SK-N-MC (cell line): ENCODE measurements around the gene REC114.
"Not testable (repeated sequence)": the region's sequence is repeated elsewhere in the genome, so short reads cannot be mapped to it uniquely, and the experiment has no call there.

Source experiments
- DNase-seq: peaks from one replicate; pipeline ENCODE4 v3.0.0-alpha.2; 2011; ENCODE audit warnings: low read depth, low spot score
- H3K27ac ChIP-seq: fragments of 200-600 bp; sonication (generic); 2 replicates; pipeline ENCODE4 v1.5.1; 2016; ENCODE audit warnings: mixed run types
- H3K36me3 ChIP-seq: fragments of 200-600 bp; sonication (generic); 2 replicates; pipeline ENCODE4 v1.6.1; 2017; ENCODE audit warnings: antibody characterized with exemption, low read length, mixed read lengths; ENCODE audit not compliant: insufficient read depth
- H3K4me3 ChIP-seq: fragments of 200-600 bp; sonication (generic); 2 replicates; pipeline ENCODE4 v1.5.1; 2016
- H3K9ac ChIP-seq: fragments of 200-600 bp; sonication (generic); 2 replicates; pipeline ENCODE4 v1.8.0; 2017; ENCODE audit warnings: mixed run types, mixed read lengths; ENCODE audit not compliant: insufficient read length
- H3K9me3 ChIP-seq: fragments of 200-600 bp; sonication (generic); 2 replicates; pipeline ENCODE4 v1.6.1; 2017; ENCODE audit warnings: low read depth, mild to moderate bottlenecking, antibody characterized with exemption, low read length, moderate library complexity, mixed read lengths
- EZH2 ChIP-seq: fragments of 200-600 bp; sonication (generic); IDR thresholded peaks from one replicate; pipeline ENCODE4 v1.6.1; 2017; ENCODE audit warnings: antibody characterized with exemption
- FOXP2 ChIP-seq: optimal IDR thresholded peaks from 2 replicates; pipeline ENCODE3; 2011; ENCODE audit warnings: mild to moderate bottlenecking, moderate library complexity; ENCODE audit not compliant: insufficient read depth; ENCODE audit errors: extremely low read length, control extremely low read depth
- POLR2AphosphoS5 ChIP-seq: IDR thresholded peaks from 2 replicates; pipeline ENCODE4 v1.6.1; 2012; ENCODE audit warnings: mild to moderate bottlenecking, low read depth, low read length, borderline replicate concordance

The REC114 gene

DNA sequence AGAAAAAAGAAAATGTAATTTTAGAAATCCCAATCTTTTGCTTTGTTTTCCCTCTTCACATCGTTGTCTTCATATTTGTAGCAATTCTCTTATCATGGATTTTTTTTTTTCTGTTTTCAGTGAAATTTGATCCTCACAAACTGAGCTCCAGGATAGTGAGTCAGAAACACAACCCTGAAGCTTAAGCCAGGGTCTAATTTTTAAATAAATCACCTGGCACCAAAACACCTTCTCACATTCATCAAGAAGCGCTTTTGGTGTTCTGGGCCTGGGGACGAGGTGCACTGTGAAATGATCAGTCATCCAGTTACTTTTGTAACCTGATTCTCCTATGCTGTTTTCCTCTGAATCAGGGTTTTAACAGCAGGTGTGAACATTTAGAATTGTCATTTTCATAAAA, 87.7 kb downstream of the REC114 start:
- Histone ChIP-seq H3K36me3 (no peaks in the 10 kb centered on the region), H3K27ac (no peak overlapping the region), H3K9me3 (no peaks in the 10 kb centered on the region), H3K4me3 (no peak overlapping the region), H3K9ac (no peak overlapping the region)
- TF ChIP-seq EZH2 (no peak), FOXP2 (no peak), POLR2AphosphoS5 (no peak)
- no peak for DNase-seq

GRCh38 chr15:73538123-73538522, 95.2 kb downstream of the REC114 start:
- no peak overlapping the region for H3K27ac ChIP-seq
- H3K4me3 ChIP-seq, result no peak overlapping the region
- H3K9me3 ChIP-seq, result no peaks in the 10 kb centered on the region
- DNase-seq, result no peak
- no peak overlapping the region for H3K9ac ChIP-seq
- H3K36me3 ChIP-seq, result no peaks in the 10 kb centered on the region
- TF ChIP-seq EZH2, result no peak
- TF ChIP-seq FOXP2, result no peak
- TF ChIP-seq POLR2AphosphoS5, result no peak

GRCh38 chr15:73538563-73539211, 95.7 kb downstream of the REC114 start:
- H3K9ac ChIP-seq, result no peak overlapping the region
- no peak for TF ChIP-seq FOXP2
- no peak for TF ChIP-seq POLR2AphosphoS5
- no peaks in the 10 kb centered on the region for H3K9me3 ChIP-seq
- DNase-seq, result no peak
- no peak overlapping the region for H3K4me3 ChIP-seq
- H3K36me3 ChIP-seq, result no peaks in the 10 kb centered on the region
- H3K27ac ChIP-seq, result no peak overlapping the region

- Histone ChIP-seq H3K36me3 (no peaks in the 10 kb centered on the region), H3K27ac (no peak overlapping the region), H3K9me3 (no peaks in the 10 kb centered on the region), H3K9ac (no peak overlapping the region), H3K4me3 (no peak overlapping the region)
- DNase-seq, result no peak
- TF ChIP-seq POLR2AphosphoS5, result no peak
Observed at GRCh38 chr15:73539212-73540128, 96.5 kb downstream of the REC114 start.

DNA sequence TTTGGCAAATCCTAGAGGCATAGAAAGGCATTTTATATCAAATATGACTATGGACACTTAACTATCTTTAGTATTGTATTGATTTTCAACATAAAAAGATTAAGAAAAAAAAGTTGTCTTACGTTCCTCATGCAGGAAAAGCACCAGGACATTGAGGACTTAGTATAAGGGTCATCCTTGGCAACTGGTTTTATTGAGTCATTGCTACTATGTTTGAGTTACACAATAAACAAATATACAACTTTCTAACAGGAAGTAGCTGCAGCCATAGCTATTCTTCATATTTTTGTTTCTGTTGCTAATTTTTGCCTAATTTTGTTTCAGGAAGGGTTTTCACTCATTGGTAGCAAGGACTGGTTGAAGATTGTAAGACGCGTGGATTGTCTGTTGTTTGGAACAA, 97.2 kb downstream of the REC114 start:
- Histone ChIP-seq H3K9me3 (no peaks in the 10 kb centered on the region), H3K4me3 (no peak overlapping the region), H3K9ac (no peak overlapping the region), H3K36me3 (no peaks in the 10 kb centered on the region), H3K27ac (no peak overlapping the region)
- DNase-seq, result no peak
- no peak for TF ChIP-seq FOXP2
- no peak for TF ChIP-seq POLR2AphosphoS5
- TF ChIP-seq EZH2, result no peak

DNA sequence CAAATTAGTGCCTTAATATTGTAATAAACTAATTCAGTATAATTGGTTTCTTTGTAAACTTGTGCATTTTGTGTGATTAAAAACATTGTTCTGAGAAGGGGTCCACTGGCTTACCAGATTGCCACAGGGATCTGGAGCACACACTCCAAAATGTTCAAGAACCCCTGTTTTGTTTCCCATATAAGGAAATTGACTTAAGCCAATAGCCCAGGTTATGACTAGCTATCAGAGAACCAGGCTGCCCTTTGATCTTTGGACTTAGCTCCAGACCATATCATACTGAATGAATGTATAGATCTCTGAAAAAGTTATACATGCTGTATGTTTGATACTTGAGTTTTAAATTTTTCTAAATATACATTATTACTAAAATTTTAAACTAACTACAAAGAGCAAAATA, 98.5 kb downstream of the REC114 start:
- no peak for DNase-seq
- no peak overlapping the region for H3K27ac ChIP-seq
- no peak overlapping the region for H3K9ac ChIP-seq
- no peaks in the 10 kb centered on the region for H3K9me3 ChIP-seq
- no peak for TF ChIP-seq POLR2AphosphoS5
- TF ChIP-seq EZH2, result no peak
- TF ChIP-seq FOXP2, result no peak
- no peak overlapping the region for H3K4me3 ChIP-seq
- no peaks in the 10 kb centered on the region for H3K36me3 ChIP-seq

DNA sequence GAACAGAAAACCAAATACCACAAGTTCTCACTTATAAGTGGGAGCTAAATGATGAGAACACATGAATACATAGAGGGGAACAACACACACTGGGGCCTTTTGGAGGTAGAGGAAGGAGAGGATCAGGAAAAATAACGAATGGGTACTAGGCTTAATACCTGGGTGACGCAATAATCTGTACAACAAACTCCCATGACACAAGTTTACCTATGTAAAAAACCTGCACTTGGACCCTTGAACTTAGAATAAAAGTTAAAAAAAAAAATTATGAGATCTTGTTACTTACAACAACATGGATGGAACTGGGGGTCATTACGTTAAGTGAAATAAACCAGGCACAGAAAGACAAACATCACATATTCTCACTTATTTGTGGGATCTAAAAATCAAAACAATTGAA, 106.0 kb downstream of the REC114 start:
- H3K36me3 ChIP-seq, DNase-seq, H3K27ac ChIP-seq, H3K9ac ChIP-seq, H3K4me3 ChIP-seq, H3K9me3 ChIP-seq: not testable (repeated sequence)

DNA sequence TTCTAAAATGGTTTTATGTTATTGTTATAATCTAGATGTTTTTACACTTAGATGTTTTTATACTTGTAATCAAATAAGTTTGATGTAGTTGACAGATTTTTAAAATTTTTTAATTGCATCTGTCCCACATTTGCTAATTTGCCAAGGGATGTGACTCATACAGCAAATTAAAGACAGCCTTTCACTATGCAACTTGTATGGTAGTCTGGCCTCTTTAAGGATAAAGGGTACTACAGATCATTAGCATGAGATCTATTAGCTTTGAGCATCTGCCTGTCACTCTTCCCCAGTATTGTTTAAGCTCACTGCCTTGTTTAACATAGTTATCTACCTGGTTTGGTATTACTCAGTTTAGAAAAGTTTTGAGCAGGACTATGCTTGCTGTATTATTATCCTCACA, 107.2 kb downstream of the REC114 start:
- H3K36me3 ChIP-seq, result no peaks in the 10 kb centered on the region
- H3K27ac ChIP-seq, result no peak overlapping the region
- no peak overlapping the region for H3K4me3 ChIP-seq
- TF ChIP-seq FOXP2, result no peak
- TF ChIP-seq EZH2, result no peak
- no peak for TF ChIP-seq POLR2AphosphoS5
- H3K9ac ChIP-seq, result no peak overlapping the region
- no peaks in the 10 kb centered on the region for H3K9me3 ChIP-seq
- DNase-seq, result no peak

GRCh38 chr15:73555080-73555479, 112.1 kb downstream of the REC114 start:
- TF ChIP-seq EZH2 (no peak), FOXP2 (no peak), POLR2AphosphoS5 (no peak)
- no peak overlapping the region for H3K27ac ChIP-seq
- DNase-seq, result no peak
- H3K9me3 ChIP-seq, result no peaks in the 10 kb centered on the region
- H3K36me3 ChIP-seq, result peaks cover 21% of the 10 kb centered on the region
- no peak overlapping the region for H3K4me3 ChIP-seq
- H3K9ac ChIP-seq, result no peak overlapping the region
